AG09309 (cell line): ENCODE results near the gene GINS1.

ENCODE experiments used
- DNase-seq: peaks from one replicate; pipeline ENCODE4 v3.0.0-alpha.2; 2010; ENCODE audit warnings: low read depth
- H3K4me3 ChIP-seq: 2 replicates; pipeline ENCODE4 v1.5.1; 2011; ENCODE audit warnings: mild to moderate bottlenecking, low read depth, low read length, moderate library complexity; ENCODE audit not compliant: control insufficient read depth
- TF ChIP-seq, protein P1 (sequence below): IDR thresholded peaks from 2 replicates; pipeline ENCODE4 v1.5.1; 2011; ENCODE audit warnings: mild to moderate bottlenecking, low read depth, low read length, inconsistent platforms; ENCODE audit not compliant: insufficient read depth, control insufficient read depth; ENCODE audit errors: missing control alignments

Gene GINS1

DNA sequence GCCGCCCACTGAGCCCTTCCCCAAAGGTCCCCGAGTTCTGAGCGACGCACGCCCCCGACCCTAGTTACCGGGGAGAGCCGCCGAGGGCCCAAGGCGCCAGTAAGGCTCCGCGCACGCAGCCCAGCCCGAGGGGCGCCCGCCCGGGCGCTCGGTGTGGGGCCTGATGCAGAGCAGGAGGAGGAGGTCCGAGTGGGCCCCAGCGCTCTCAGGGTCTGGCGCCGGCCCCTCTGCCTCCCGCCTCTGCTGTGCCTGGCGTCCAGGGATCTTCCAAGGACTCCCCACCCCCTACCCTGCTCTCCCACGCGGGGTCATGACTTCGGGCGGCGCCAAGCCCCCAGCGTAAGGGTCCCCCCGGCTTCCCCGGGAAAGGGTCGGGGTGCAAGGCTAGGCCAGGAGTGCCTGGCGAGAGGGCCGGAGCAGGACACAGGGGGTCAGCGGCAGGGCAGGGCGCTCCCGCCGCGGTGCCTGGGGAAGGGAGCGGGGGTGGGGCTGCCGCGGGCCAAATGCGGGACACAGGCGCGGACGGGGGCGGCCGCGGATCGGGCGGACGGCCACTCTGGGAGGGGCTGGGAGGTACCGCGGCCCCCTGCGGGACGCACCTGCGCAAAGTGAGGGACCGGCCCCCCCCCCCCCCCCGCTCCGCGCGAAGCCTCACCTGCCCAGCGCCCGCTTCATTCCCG lies 17.5 kb upstream of the GINS1 start:
- H3K4me3 ChIP-seq = peak overlapping the region; percentile 88
- no peak for DNase-seq
- TF ChIP-seq, protein P1, sequence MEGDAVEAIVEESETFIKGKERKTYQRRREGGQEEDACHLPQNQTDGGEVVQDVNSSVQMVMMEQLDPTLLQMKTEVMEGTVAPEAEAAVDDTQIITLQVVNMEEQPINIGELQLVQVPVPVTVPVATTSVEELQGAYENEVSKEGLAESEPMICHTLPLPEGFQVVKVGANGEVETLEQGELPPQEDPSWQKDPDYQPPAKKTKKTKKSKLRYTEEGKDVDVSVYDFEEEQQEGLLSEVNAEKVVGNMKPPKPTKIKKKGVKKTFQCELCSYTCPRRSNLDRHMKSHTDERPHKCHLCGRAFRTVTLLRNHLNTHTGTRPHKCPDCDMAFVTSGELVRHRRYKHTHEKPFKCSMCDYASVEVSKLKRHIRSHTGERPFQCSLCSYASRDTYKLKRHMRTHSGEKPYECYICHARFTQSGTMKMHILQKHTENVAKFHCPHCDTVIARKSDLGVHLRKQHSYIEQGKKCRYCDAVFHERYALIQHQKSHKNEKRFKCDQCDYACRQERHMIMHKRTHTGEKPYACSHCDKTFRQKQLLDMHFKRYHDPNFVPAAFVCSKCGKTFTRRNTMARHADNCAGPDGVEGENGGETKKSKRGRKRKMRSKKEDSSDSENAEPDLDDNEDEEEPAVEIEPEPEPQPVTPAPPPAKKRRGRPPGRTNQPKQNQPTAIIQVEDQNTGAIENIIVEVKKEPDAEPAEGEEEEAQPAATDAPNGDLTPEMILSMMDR = no peak

DNA sequence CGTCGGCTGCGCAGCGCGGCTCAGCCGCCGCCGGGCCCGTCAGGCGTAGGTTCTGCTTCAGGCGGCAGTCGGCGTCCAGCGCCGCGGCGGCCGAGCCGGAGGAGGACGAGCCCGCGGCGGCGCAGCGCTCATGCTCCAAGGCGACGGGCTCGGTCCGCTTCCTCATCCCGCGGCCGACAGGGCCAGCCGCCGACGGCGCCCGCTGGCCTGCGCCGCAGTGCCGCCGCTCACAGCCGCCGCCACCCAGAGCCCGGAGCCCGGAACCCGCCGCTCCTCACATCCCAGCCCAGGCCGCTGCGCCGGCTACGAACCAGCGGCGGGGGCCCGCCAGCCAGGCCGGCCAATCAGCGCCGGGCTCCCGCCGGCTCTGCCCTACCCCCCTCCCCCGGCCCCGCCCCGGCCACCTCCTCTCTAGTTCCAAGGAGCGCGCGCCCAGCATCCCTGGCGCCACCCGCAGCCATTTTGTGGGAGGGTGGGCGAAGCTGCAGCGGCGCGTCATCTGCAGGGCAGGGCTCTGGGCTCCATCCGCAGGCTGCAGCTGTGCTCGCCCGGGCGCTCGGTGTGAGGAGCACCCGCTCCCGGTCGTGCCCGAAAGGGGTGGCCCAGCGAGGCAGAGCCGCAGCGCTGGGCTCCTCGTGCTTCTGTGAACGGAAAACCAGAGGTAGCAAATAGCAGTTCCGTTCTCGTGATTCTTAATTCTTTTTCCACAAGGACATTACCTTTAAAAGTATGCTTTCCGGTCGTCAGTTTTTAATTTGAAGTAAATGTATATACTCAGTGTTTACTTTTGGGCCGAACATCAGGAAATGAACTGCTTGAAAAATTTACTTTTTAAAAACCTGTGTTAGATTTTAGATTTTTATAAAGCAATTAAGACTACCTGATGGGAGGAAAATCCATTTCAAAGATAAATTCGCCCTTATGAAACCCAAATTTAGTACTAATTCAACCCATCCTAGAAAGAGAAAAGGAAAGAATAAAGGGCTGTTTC lies 16.6 kb upstream of the GINS1 start, which contains the start of gene ABHD12:
Gene ABHD12 (minus strand): TSS at position 298 of the 991 bp plus-strand sequence. CDS start 132 bp downstream, at position 166.
- H3K4me3 ChIP-seq = peak within 1 kb of the TSS; percentile 88
- TF ChIP-seq, protein P1 = no peak
- DNase-seq = peak; percentile 82

DNA sequence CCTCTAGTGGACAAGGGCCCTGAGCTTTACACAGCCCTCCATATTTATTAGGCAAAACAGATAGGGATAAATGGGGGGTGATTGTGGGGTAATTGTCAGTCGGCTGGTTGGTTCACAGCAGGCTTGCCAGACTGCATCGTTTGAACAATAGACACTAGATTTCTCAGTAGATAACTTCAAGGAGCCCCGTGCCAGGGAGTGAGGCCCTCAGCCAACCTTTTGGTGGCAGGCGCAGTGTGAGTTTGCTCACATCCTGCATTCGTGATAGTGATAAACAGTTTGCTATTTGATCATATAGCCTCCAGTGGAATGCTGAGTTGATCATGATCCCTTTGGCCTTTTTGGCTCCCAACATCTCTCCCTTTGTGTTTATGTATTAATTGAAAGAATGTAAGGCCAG lies 13.2 kb upstream of the GINS1 start:
- no peak for DNase-seq
- TF ChIP-seq, protein P1 = no peak
- no peak overlapping the region for H3K4me3 ChIP-seq

DNA sequence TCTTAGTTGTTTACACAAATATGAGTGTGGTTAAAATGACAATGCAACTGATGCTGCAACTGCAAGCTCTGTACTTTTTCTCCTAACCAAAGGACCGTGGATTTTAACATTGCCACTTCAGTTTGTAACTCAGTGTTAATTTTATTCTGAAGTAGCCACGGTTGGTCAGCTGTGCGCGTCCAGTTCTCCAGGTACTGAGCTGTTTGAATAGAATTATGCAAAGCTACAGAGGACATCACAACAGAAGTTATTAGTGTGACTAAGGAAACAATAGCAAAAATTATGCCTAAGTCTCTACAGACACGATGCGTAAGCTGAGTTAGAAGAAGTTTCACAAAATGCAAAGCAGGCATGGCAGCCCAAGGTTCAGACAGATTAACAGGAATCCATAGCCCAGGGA lies 12.5 kb upstream of the GINS1 start:
- TF ChIP-seq, protein P1 = no peak
- DNase-seq = no peak
- no peak overlapping the region for H3K4me3 ChIP-seq

DNA sequence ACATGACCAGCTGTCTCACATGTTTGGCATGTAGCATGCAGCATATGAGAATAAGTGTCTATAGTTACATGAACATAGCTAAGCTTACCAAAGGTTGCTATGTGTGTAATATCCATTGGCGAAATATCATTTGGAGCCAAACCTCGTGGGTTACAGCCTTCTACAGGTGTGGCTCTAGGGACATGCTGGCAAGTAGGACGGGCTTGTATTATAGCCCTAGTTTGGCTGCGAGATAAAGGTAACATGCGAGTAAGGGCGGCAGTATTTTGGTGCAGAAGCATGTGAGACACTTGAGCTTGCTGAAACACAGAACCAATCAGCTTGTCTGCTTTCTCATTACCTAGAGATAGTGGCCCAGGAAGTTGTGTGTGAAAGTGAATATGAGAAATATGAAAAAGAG lies 10.4 kb upstream of the GINS1 start:
- no peak for DNase-seq
- TF ChIP-seq, protein P1 = no peak

DNA sequence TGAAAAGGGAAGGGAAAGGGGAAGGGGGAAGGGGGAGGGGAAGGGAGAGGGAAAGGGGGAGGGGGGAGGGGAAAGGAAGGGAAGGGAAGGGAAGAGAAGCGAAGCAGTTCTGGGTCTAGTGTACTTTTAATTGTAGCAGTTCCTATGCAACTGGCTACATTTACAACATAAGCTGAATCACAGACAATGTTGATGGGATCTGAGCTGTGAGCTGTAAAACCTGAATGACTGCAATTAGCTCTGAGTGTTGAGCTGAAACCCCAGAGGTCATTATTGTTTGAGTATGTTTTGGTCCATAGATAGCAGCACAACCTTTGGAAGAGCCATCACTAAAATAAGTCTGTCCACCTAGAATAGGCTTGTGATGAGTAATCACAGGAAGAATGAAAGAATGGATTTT lies 9.7 kb upstream of the GINS1 start:
- no peak overlapping the region for H3K4me3 ChIP-seq
- TF ChIP-seq, protein P1 = no peak
- no peak for DNase-seq

More for the DNA sequence above, 10.4 kb upstream of the GINS1 start:
- no peak overlapping the region for H3K4me3 ChIP-seq
